GM12878 (cell line): ENCODE data around the gene COMMD10. TPM values are rescaled to one million over a fixed set of nuclear protein-coding genes. Genes with fewer than 3 reads are reported as not detected.

Experiments used
- ATAC-seq: fragments of 200-7000 bp; cut with Tn5 transposase; 3 replicates; pipeline ENCODE4 v1.9.1; 2020; ENCODE audit warnings: mild to moderate bottlenecking, moderate library complexity
- BruUV-seq: library from RNA; stranded (reverse); fragments of 400-500 nt; replicated peaks from 2 replicates; lab custom pipeline; 2021; lab: Mats Ljungman, UMichigan
- CTCF ChIA-PET: fragments of 300-600 bp; sonication (Branson Sonifier 250); formaldehyde crosslinking; extraction: SDS; loops from one replicate; lab custom pipeline; 2021; ENCODE audit warnings: inconsistent platforms; lab: Yijun Ruan, JAX
- POLR2A ChIA-PET: fragments of 350-600 bp; formaldehyde crosslinking; extraction: SDS; loops from one replicate; lab custom pipeline; 2021; ENCODE audit warnings: inconsistent platforms; lab: Charles Lee
- RAD21 ChIA-PET: fragments of 300-600 bp; sonication (Branson Sonifier 250); formaldehyde crosslinking; loops from one replicate; lab custom pipeline; 2023; ENCODE audit warnings: antibody characterized with exemption; ENCODE audit not compliant: unreplicated experiment; lab: Charles Lee
- SMC1A ChIA-PET: fragments of 300-600 bp; sonication (Branson Sonifier 250); formaldehyde crosslinking; loops from one replicate; lab custom pipeline; 2023; ENCODE audit not compliant: unreplicated experiment, uncharacterized antibody; lab: Charles Lee
- DNase-seq: peaks from one replicate; pipeline ENCODE4 v3.0.0-alpha.2; 2011; ENCODE audit warnings: low read depth, low spot score
- FAIRE-seq: peaks from 3 replicates; lab custom pipeline; 2011; peaks lifted over from hg19 to GRCh38; lab: Jason Lieb, UNC
- H2AFZ ChIP-seq: 2 replicates; pipeline ENCODE4 v1.6.0; 2011; ENCODE audit warnings: low read depth, low read length, control low read depth; ENCODE audit not compliant: control insufficient read depth
- H3K27ac ChIP-seq: 2 replicates; pipeline ENCODE4 v1.5.1; 2011; ENCODE audit warnings: control low read depth; ENCODE audit not compliant: control insufficient read depth, insufficient read depth
- H3K27me3 ChIP-seq, 2 experiments: replicated peaks in 1 of 2; 2 replicates each; pipeline versions ENCODE4 v1.6.0 to v1.6.1; 2011; ENCODE audit warnings: low read length in 1 of 2; ENCODE audit not compliant: control insufficient read depth in 2 of 2, insufficient read depth in 2 of 2
- H3K36me3 ChIP-seq, 2 experiments: 2 replicates each; pipeline ENCODE4 v1.5.1; 2011; ENCODE audit warnings: low read length in 1 of 2; ENCODE audit not compliant: control insufficient read depth in 2 of 2, insufficient read depth in 2 of 2
- H3K4me1 ChIP-seq: 2 replicates; pipeline ENCODE4 v1.6.1; 2011; ENCODE audit warnings: mild to moderate bottlenecking, low read length, moderate library complexity, mixed read lengths; ENCODE audit not compliant: control insufficient read depth, insufficient read depth
- H3K4me2 ChIP-seq: 2 replicates; pipeline ENCODE4 v1.6.0; 2011; ENCODE audit warnings: control low read depth; ENCODE audit not compliant: control insufficient read depth, insufficient read depth
- H3K4me3 ChIP-seq: fragments of 200-600 bp; sonication (generic); 2 replicates; pipeline ENCODE4 v1.5.1; 2016
- H3K79me2 ChIP-seq: 2 replicates; pipeline ENCODE4 v1.6.0; 2011; ENCODE audit warnings: low read length; ENCODE audit not compliant: control insufficient read depth, insufficient read depth
- H3K9ac ChIP-seq: 2 replicates; pipeline ENCODE4 v1.8.0; 2011; ENCODE audit warnings: low read length, control low read depth, mixed read lengths; ENCODE audit not compliant: control insufficient read depth, insufficient read depth
- H3K9me3 ChIP-seq: replicated peaks from 3 replicates; pipeline ENCODE4 v1.5.1; 2011; ENCODE audit warnings: mild to moderate bottlenecking, low read length; ENCODE audit not compliant: control insufficient read depth, insufficient read depth
- H4K20me1 ChIP-seq: 2 replicates; pipeline ENCODE4 v1.6.0; 2011; ENCODE audit not compliant: control insufficient read depth, insufficient read depth
- BCL11A ChIP-seq: IDR thresholded peaks from 2 replicates; pipeline ENCODE4 v1.6.1; 2011; ENCODE audit warnings: low read depth, low read length
- CTCF ChIP-seq, 3 experiments: IDR thresholded peaks in 2 of 3; conservative IDR thresholded peaks in 1 of 3; 2 replicates each; pipeline ENCODE4 v1.5.1; 2011; ENCODE audit warnings: low read depth in 3 of 3, low read length in 3 of 3, mild to moderate bottlenecking in 3 of 3, control low read depth in 2 of 3, moderate library complexity in 2 of 3, inconsistent platforms in 1 of 3, mixed read lengths in 1 of 3; ENCODE audit not compliant: control insufficient read depth in 2 of 3, insufficient read depth in 1 of 3; ENCODE audit errors: extremely low read depth in 1 of 3
- DPF2 ChIP-seq: fragments of 450-650 bp; IDR thresholded peaks from 2 replicates; pipeline ENCODE4 v1.6.1; 2017; ENCODE audit warnings: mild to moderate bottlenecking
- ETV6 ChIP-seq, 2 experiments: fragments of 450-650 bp in 1 of 2; IDR thresholded peaks in 1 of 2; conservative IDR thresholded peaks in 1 of 2; 2 replicates each; pipeline ENCODE4 v1.6.1; 2014; ENCODE audit warnings: antibody characterized with exemption in 1 of 2, borderline replicate concordance in 1 of 2, low read depth in 1 of 2, mild to moderate bottlenecking in 1 of 2, moderate library complexity in 1 of 2
- FOXM1 ChIP-seq: IDR thresholded peaks from 2 replicates; pipeline ENCODE4 v1.6.1; 2012; ENCODE audit warnings: low read depth, mild to moderate bottlenecking, inconsistent platforms, low read length, moderate library complexity
- HDAC2 ChIP-seq: fragments of 200-600 bp; sonication (generic); IDR thresholded peaks from 2 replicates; pipeline ENCODE4 v1.6.1; 2017
- MEF2B ChIP-seq: fragments of 450-650 bp; IDR thresholded peaks from 2 replicates; pipeline ENCODE4 v1.6.1; 2018; ENCODE audit warnings: mild to moderate bottlenecking, moderate library complexity; ENCODE audit not compliant: partially characterized antibody, poor library complexity, severe bottlenecking
- MLLT1 ChIP-seq: fragments of 450-650 bp; IDR thresholded peaks from 2 replicates; pipeline ENCODE4 v1.6.1; 2016; ENCODE audit warnings: mild to moderate bottlenecking
- PAX5 ChIP-seq: IDR thresholded peaks from 2 replicates; pipeline ENCODE4 v1.6.1; 2011; ENCODE audit warnings: low read depth, low read length, borderline replicate concordance
- RUNX3 ChIP-seq: IDR thresholded peaks from 2 replicates; pipeline ENCODE4 v1.6.1; 2012; ENCODE audit warnings: low read length, inconsistent platforms
- SKIL ChIP-seq: fragments of 450-650 bp; IDR thresholded peaks from 2 replicates; pipeline ENCODE4 v1.6.1; 2017; ENCODE audit warnings: mild to moderate bottlenecking, low read depth, inconsistent platforms; ENCODE audit not compliant: poor library complexity, severe bottlenecking
- ZBTB40 ChIP-seq: fragments of 450-650 bp; IDR thresholded peaks from 2 replicates; pipeline ENCODE4 v1.6.1; 2016; ENCODE audit warnings: mild to moderate bottlenecking, moderate library complexity, borderline replicate concordance
- ZNF622 ChIP-seq: fragments of 450-650 bp; IDR thresholded peaks from 2 replicates; pipeline ENCODE4 v1.6.1; 2017; ENCODE audit warnings: mild to moderate bottlenecking, inconsistent platforms
- WGBS: methylation state at CpG from one replicate; pipeline ENCODE4 v1.1.6; 2016; ENCODE audit warnings: low lambda C conversion rate; ENCODE audit not compliant: insufficient replicate concordance, insufficient coverage; ENCODE audit errors: missing lambda C conversion rate; 5-methylcytosine and 5-hydroxymethylcytosine counted together
- in situ Hi-C: fragments of 300-500 bp; cut with MboI; formaldehyde crosslinking; loops from 9 replicates; pipeline ENCODE4 v1.14.3; 2018; ENCODE audit warnings: mixed read lengths
- intact Hi-C: fragments of 100-400 bp; cut with micrococcal nuclease; formaldehyde crosslinking; loops from one replicate; pipeline ENCODE4 v1.14.2; 2022; ENCODE audit not compliant: unreplicated experiment
- polyA plus RNA-seq, 11 experiments: library from polyadenylated mRNA; depleted of rRNA in 4 of 11; unstranded in 6 of 11; stranded (reverse) in 5 of 11; fragments of >200 nt; fragmentation: Nextera tagmentation in 4 of 11; fragmentation: Illumina TruSeq in 1 of 11; extraction: Ambion mirVana in 4 of 11; extraction: Trizol in 1 of 11; gene quantifications; 1 replicate in 1 of 11; 2 replicates in 10 of 11; pipeline versions ENCODE4 v1.2.1 to v1.2.3, GENCODE V29; 2011 to 2016; ENCODE audit warnings: inconsistent platforms in 2 of 11, missing spikeins in 2 of 11, low read depth in 1 of 11
- total RNA-seq, 4 experiments: library from RNA; depleted of rRNA in 3 of 4; stranded (reverse); fragments of >200 nt in 3 of 4; fragmentation: Illumina TruSeq in 1 of 4; extraction: Trizol in 1 of 4; gene quantifications; 2 replicates each; pipeline versions ENCODE4 v1.2.1 to v1.2.3, GENCODE V29; 2013 to 2021

Gene COMMD10
- total and polyA plus RNA-seq, 10 of the 15 experiments (the other 5 are each of a cell fraction or from before 2014, with no cell fraction given) = 19.6 to 98.7 (median 28.0) TPM

GRCh38 chr5:116135344-116135743, 50.5 kb downstream of the COMMD10 start:
- H3K9me3 ChIP-seq = no peaks in the 10 kb centered on the region
- no TSS peak for BruUV-seq
- H4K20me1 ChIP-seq = no peaks in the 10 kb centered on the region
- 3% methylated on average over 5 of the region's 5 CpGs for WGBS
- ChIA-PET POLR2A (no interaction called here), SMC1A (interaction anchor here (0.5 to 5.1 kb wide), 20 partner anchors 11 to 811 kb away, joined by 3 to 58 read pairs (median 4); partner anchors contain the start of gene SEMA6A), RAD21 (interaction anchor here (0.7 to 4.3 kb wide), 9 partner anchors 59 to 501 kb away, joined by 3 to 34 read pairs (median 5); partner anchors contain the start of gene SEMA6A), CTCF (interaction anchor here (0.9 to 5.1 kb wide), 10 partner anchors 8 to 631 kb away, joined by 3 to 46 read pairs (median 8); no protein-coding TSS in a partner anchor)
- no peaks in the 10 kb centered on the region for H3K27me3 ChIP-seq
- in situ Hi-C loops = loop anchor here (5.0 to 25.0 kb wide), 2 partner anchors 427 to 807 kb away; partner anchors contain the start of gene SEMA6A
- H3K9ac ChIP-seq = no peak overlapping the region
- intact Hi-C loops = loop anchor here (5.0 to 10.0 kb wide), 4 partner anchors 219 to 503 kb away; no protein-coding TSS in a partner anchor
- H3K4me3 ChIP-seq = no peak overlapping the region
- no peak overlapping the region for H2AFZ ChIP-seq
- H3K36me3 ChIP-seq = no peaks in the 10 kb centered on the region
- FAIRE-seq = peak; percentile 79
- DNase-seq = peak; percentile 38
- H3K4me1 ChIP-seq = peaks cover 3% of the 10 kb centered on the region; the same call in 1 of the 2 replicates
- peak overlapping the region; percentile 11; the same call in 1 of the 2 replicates for H3K4me2 ChIP-seq
- no peak overlapping the region for H3K27ac ChIP-seq
- ATAC-seq = peak; percentile 98
- H3K79me2 ChIP-seq = no peaks in the 10 kb centered on the region
- TF ChIP-seq RUNX3 (peak; percentile 91), MEF2B (peak; percentile 32), FOXM1 (no peak), SKIL (peak; percentile 56), ETV6 (conservative IDR thresholded peaks at IDR 0.05 in 1 of 2, IDR thresholded peaks at IDR 0.05 in 1 of 2; ENCODE audit: borderline replicate concordance in 1 of 2, low read depth in 1 of 2) (peak in 1 of 2 experiments; percentile 57; a peak in 2 of 4 replicates), ZNF622 (no peak), ZBTB40 (peak; percentile 74; the same call in 1 of the 2 replicates), BCL11A (0 out of 2 replicates have a peak, but pooled peaks have one; percentile 27), PAX5 (0 out of 2 replicates have a peak, but pooled peaks have one; percentile 50), CTCF (IDR thresholded peaks at IDR 0.05 in 2 of 3, conservative IDR thresholded peaks at IDR 0.05 in 1 of 3; ENCODE audit: control insufficient read depth in 2 of 3, extremely low read depth in 1 of 3, insufficient read depth in 1 of 3, low read depth in 3 of 3, low read length in 3 of 3) (no peak), DPF2 (peak; percentile 47; the same call in 1 of the 2 replicates), MLLT1 (0 out of 2 replicates have a peak, but pooled peaks have one; percentile 28), HDAC2 (no peak)
